Measurements from ENCODE around the gene GABRR2. TPM values are rescaled to one million over a fixed set of nuclear protein-coding genes. Genes with fewer than 3 reads are reported as not detected.

The GABRR2 gene
- total RNA-seq, 2 donors from 2014 or later: 0.14 to 0.40 TPM

DNA sequence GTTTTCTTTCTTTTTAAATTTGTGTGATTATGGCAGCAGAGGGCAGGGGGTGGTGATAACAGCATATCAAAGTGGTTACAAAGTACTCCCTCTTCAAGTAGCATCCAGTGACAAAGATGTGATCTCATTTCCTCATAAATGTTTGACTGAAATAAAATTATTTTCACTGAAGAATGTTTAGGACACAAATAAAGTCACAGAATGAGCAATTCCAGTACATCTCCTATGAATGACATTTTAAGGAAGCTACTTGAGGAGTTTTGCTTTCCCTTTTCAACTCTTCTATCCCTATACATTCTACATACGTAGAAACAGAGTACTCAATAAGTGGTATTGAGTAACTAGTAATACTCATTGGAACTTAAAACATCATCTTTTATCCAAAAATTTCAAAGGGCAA lies 13.9 kb upstream of the GABRR2 start:
- intact Hi-C loops (cut with DNase I): no loop called here
- no peak for DNase-seq (ENCODE audit: low spot score)
- WGBS: 87% methylated on average over 1 of the region's 1 CpG
- H3K27me3 ChIP-seq (replicated peaks; ENCODE audit: insufficient read depth): no peaks in the 10 kb centered on the region
- TF ChIP-seq, protein P1, sequence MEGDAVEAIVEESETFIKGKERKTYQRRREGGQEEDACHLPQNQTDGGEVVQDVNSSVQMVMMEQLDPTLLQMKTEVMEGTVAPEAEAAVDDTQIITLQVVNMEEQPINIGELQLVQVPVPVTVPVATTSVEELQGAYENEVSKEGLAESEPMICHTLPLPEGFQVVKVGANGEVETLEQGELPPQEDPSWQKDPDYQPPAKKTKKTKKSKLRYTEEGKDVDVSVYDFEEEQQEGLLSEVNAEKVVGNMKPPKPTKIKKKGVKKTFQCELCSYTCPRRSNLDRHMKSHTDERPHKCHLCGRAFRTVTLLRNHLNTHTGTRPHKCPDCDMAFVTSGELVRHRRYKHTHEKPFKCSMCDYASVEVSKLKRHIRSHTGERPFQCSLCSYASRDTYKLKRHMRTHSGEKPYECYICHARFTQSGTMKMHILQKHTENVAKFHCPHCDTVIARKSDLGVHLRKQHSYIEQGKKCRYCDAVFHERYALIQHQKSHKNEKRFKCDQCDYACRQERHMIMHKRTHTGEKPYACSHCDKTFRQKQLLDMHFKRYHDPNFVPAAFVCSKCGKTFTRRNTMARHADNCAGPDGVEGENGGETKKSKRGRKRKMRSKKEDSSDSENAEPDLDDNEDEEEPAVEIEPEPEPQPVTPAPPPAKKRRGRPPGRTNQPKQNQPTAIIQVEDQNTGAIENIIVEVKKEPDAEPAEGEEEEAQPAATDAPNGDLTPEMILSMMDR (IDR thresholded peaks at IDR 0.05): no peak
- TF ChIP-seq POLR2A (IDR thresholded peaks at IDR 0.05) (no peak), POLR2AphosphoS5 (IDR thresholded peaks at IDR 0.05) (no peak)
- H3K9me3 ChIP-seq: no peaks in the 10 kb centered on the region
- H3K36me3 ChIP-seq: no peaks in the 10 kb centered on the region
- H3K4me3 ChIP-seq: no peak overlapping the region
- no peak overlapping the region for H3K27ac ChIP-seq
- no peaks in the 10 kb centered on the region for H3K4me1 ChIP-seq (replicated peaks)

DNA sequence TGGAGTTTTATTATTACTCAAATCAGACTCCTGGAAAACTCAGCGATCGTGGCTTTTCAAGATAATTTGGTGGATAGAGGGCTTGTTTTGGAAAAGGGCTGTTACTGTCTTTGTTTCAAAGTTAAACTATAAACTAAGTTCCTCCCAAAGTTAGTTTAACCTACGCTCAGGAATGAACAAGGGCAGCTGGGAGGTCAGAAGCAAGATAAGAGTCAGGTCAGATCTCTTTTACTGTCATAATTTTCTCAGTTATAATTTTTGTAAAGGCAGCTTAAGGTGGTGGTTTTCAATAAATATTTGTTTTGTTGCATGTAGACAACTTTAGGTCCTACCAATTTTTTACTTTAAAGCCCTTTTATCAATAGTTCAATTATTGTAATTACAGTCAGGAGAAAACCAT lies 9.2 kb upstream of the GABRR2 start:
- 77% methylated on average over 3 of the region's 3 CpGs for WGBS
- no peaks in the 10 kb centered on the region for H3K9me3 ChIP-seq
- no peaks in the 10 kb centered on the region for H3K36me3 ChIP-seq
- no peaks in the 10 kb centered on the region for H3K4me1 ChIP-seq (replicated peaks)
- H3K4me3 ChIP-seq: no peak overlapping the region
- intact Hi-C loops (cut with DNase I): no loop called here
- no peak overlapping the region for H3K27ac ChIP-seq
- TF ChIP-seq, protein P1 (IDR thresholded peaks at IDR 0.05): no peak
- TF ChIP-seq POLR2A (IDR thresholded peaks at IDR 0.05): no peak
- no peak for TF ChIP-seq POLR2AphosphoS5 (IDR thresholded peaks at IDR 0.05)
- no peaks in the 10 kb centered on the region for H3K27me3 ChIP-seq (replicated peaks; ENCODE audit: insufficient read depth)
- no peak for DNase-seq (ENCODE audit: low spot score)

DNA sequence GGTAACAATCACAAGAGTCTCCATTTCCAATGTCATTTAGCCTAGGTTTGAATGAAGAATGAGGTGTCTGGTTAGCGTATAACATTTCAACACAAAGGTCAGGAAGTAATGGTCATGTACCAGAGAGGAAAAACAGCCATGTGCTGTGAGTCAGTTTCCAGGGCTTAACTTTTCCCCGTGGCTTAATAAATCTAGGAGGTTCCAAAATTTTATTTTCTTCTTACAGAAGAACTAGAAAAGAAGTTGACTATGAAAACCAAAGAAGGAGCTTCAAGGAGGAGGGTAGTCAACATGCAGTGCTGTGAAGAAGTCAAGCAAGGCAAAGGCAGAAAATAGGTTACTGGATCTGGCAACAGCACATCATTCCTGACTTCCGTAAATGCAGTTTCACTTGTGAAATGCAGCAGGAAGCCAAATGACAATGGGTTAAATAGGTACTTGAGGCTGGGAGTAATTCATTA lies 8.4 kb upstream of the GABRR2 start:
- no peak overlapping the region for H3K27ac ChIP-seq
- no peaks in the 10 kb centered on the region for H3K4me1 ChIP-seq (replicated peaks)
- no peak overlapping the region for H3K4me3 ChIP-seq
- DNase-seq (ENCODE audit: low spot score): no peak
- 81% methylated on average over 3 of the region's 3 CpGs for WGBS
- TF ChIP-seq POLR2A (IDR thresholded peaks at IDR 0.05) (no peak), POLR2AphosphoS5 (IDR thresholded peaks at IDR 0.05) (no peak)
- TF ChIP-seq, protein P1 (IDR thresholded peaks at IDR 0.05): no peak
- no peaks in the 10 kb centered on the region for H3K36me3 ChIP-seq
- no peaks in the 10 kb centered on the region for H3K27me3 ChIP-seq (replicated peaks; ENCODE audit: insufficient read depth)
- intact Hi-C loops (cut with DNase I): no loop called here
- no peaks in the 10 kb centered on the region for H3K9me3 ChIP-seq

DNA sequence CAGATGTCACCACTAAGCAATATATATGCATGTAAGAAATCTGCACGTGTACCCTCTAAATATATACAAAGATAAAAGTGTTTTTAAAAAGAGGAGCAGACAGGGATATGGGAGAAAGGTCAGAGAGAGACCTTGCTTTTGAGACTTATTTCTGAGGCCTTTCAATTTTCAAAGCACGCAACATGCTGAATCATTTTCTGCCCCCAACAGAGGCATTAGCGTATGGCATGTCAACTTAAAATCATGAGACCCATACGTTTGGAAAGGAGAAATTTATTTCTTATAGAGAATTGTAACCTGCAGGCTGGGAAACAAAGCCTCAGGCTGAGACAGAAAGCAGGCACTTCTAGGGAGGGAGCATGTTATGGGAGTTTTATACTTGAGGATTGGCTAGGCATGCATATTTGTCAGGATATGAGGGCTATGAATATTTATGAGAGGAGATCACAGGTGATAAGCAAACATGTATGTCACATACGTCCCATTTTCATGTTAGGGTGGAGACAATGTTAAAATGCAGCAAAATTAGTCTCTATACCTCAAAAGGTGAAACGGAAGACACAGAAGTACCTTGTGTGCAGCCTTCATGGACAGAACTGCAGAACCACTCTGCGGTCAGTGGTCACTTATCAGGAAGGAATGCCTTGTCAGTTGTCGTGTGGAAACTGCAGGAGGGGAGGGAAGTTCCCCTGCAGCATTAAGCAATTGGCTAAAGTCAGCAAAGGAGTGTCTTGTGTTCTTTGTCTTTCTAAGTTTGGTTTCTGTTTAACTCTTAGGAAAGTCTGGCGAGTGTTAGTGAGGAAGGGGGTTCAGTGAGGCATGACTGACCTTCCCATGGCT lies 6.3 kb upstream of the GABRR2 start:
- Histone ChIP-seq H3K27me3 (replicated peaks; ENCODE audit: insufficient read depth) (no peaks in the 10 kb centered on the region), H3K4me3 (no peak overlapping the region), H3K4me1 (replicated peaks) (no peaks in the 10 kb centered on the region), H3K9me3 (no peaks in the 10 kb centered on the region), H3K27ac (peak overlapping the region; percentile 36 to 44), H3K36me3 (no peaks in the 10 kb centered on the region)
- peak; percentile 40 for DNase-seq (ENCODE audit: low spot score)
- TF ChIP-seq POLR2A (IDR thresholded peaks at IDR 0.05) (no peak), POLR2AphosphoS5 (IDR thresholded peaks at IDR 0.05) (peak; percentile 52)
- TF ChIP-seq, protein P1 (IDR thresholded peaks at IDR 0.05): no peak
- WGBS: 70% methylated on average over 9 of the region's 9 CpGs
- intact Hi-C loops (cut with DNase I): no loop called here

Data from prostate gland (tissue), 2 donors.